ENCODE results near the gene GHITM. TPM values are rescaled to one million over a fixed set of nuclear protein-coding genes. Genes with fewer than 3 reads are reported as not detected.

The GHITM gene
- total and polyA plus RNA-seq, 2 of the 13 experiments (the other 11 are each of a cell fraction or from before 2014, with no cell fraction given), result 163 to 212 TPM

DNA sequence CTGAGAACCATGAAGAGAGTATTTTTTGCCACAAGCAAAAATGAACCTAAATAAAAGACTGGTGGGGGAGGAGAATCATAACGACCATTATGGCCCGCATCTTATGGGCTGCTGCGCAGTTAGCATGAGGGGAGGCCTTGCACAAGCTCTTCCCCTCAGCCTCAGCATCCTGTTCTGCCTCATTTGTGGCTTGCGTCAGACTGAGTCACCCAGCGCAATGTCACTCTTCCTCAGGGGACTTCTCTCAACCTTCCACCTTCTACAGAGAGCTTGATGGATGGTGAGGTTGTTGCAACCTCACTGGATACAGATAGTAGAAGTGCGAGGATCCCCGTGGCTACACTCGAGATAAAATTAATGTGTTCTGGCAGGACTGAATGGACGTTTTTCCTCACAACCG, 17.5 kb downstream of the GHITM start:
- H4K20me1 ChIP-seq (ENCODE audit: insufficient read depth, low read length), result no peaks in the 10 kb centered on the region
- in situ Hi-C loops (cut with HindIII; ENCODE audit: extremely low pct_ligation_motif_present, low pct_unique_long_range_greater_than_20kb) (no loop called here), intact Hi-C loops (cut with micrococcal nuclease; ENCODE audit: unreplicated experiment) (loop anchor here (1.0 kb wide), 1 partner anchor 8 kb away; no protein-coding TSS in a partner anchor)
- peaks cover 0 to under 1% of the 10 kb centered on the region in 2 experiments; a peak in 1 of 5 replicates for H3K27me3 ChIP-seq (ENCODE audit: control insufficient read depth in 1 of 2, insufficient read depth in 2 of 2, low read length in 2 of 2)
- no peaks in the 10 kb centered on the region for H3K79me2 ChIP-seq (ENCODE audit: insufficient read depth, low read length)
- ATAC-seq, result no peak
- CTCF ChIA-PET (ENCODE audit: low intra/inter-chr PET ratio, low total read pairs), result no interaction called here
- H3K9ac ChIP-seq (ENCODE audit: insufficient read depth, low read depth, low read length), result no peak overlapping the region
- TF ChIP-seq POLR2G (IDR thresholded peaks at IDR 0.05; ENCODE audit: low read depth, low read length), result peak; percentile 56; the same call in 1 of the 2 replicates
- TF ChIP-seq, protein P1, sequence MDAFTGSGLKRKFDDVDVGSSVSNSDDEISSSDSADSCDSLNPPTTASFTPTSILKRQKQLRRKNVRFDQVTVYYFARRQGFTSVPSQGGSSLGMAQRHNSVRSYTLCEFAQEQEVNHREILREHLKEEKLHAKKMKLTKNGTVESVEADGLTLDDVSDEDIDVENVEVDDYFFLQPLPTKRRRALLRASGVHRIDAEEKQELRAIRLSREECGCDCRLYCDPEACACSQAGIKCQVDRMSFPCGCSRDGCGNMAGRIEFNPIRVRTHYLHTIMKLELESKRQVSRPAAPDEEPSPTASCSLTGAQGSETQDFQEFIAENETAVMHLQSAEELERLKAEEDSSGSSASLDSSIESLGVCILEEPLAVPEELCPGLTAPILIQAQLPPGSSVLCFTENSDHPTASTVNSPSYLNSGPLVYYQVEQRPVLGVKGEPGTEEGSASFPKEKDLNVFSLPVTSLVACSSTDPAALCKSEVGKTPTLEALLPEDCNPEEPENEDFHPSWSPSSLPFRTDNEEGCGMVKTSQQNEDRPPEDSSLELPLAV (CRISPR knock-in tag; conservative IDR thresholded peaks at IDR 0.05; ENCODE audit: low read depth), result no peak
- TF ChIP-seq KDM2A (CRISPR knock-in tag; IDR thresholded peaks at IDR 0.05; ENCODE audit: borderline replicate concordance, low read depth), result peak; percentile 40; the same call in 1 of the 2 replicates
- TF ChIP-seq, protein P2, sequence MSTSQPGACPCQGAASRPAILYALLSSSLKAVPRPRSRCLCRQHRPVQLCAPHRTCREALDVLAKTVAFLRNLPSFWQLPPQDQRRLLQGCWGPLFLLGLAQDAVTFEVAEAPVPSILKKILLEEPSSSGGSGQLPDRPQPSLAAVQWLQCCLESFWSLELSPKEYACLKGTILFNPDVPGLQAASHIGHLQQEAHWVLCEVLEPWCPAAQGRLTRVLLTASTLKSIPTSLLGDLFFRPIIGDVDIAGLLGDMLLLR (CRISPR knock-in tag; IDR thresholded peaks at IDR 0.05), result no peak
- no peak for TF ChIP-seq ZBTB3 (CRISPR knock-in tag; IDR thresholded peaks at IDR 0.05; ENCODE audit: borderline replicate concordance, low read depth)
- TF ChIP-seq RBM22 (optimal IDR thresholded peaks at IDR 0.05; ENCODE audit: low read length), result peak; percentile 68
- TF ChIP-seq ZNF44 (CRISPR knock-in tag; IDR thresholded peaks at IDR 0.05), result no peak
- 0 out of 2 replicates have a peak, but pooled peaks have one; percentile 1 for TF ChIP-seq CEBPB (IDR thresholded peaks at IDR 0.05; ENCODE audit: borderline replicate concordance, low read depth, low read length)
- no peak for TF ChIP-seq KAT7 (CRISPR knock-in tag; IDR thresholded peaks at IDR 0.05; ENCODE audit: borderline replicate concordance)
- TF ChIP-seq ZNF570 (CRISPR knock-in tag; IDR thresholded peaks at IDR 0.05; ENCODE audit: borderline replicate concordance), result no peak
- no peak for TF ChIP-seq PRMT3 (CRISPR knock-in tag; IDR thresholded peaks at IDR 0.05; ENCODE audit: borderline replicate concordance, low read depth)
- TF ChIP-seq PAF1 (CRISPR knock-in tag; IDR thresholded peaks at IDR 0.05), result peak; percentile 45; the same call in 1 of the 2 replicates
- TF ChIP-seq ZNF563 (CRISPR knock-in tag; IDR thresholded peaks at IDR 0.05), result no peak
- TF ChIP-seq FOSL2 (CRISPR knock-in tag; IDR thresholded peaks at IDR 0.05), result 0 out of 2 replicates have a peak, but pooled peaks have one; percentile 30
- TF ChIP-seq RXRA (CRISPR knock-in tag; IDR thresholded peaks at IDR 0.05), result no peak
- H2AFZ ChIP-seq (ENCODE audit: low read length), result no peak overlapping the region
- POLR2A ChIA-PET, result no interaction called here
- H3K27ac ChIP-seq (ENCODE audit: extremely low read length, insufficient read depth, low read length), result no peak overlapping the region
- no peak overlapping the region for H3K4me2 ChIP-seq (ENCODE audit: low read depth, low read length)
- 0 out of 2 replicates have a peak, but pooled peaks cover 10% of the 10 kb centered on the region for H3K4me1 ChIP-seq (ENCODE audit: insufficient read depth, low read length)
- H3K36me3 ChIP-seq (replicated peaks in 1 of 2; ENCODE audit: control insufficient read depth in 1 of 2, insufficient read depth in 2 of 2, low read length in 2 of 2), result peaks cover 2 to 12% of the 10 kb centered on the region in 2 experiments; a peak in 3 of 5 replicates
- WGBS (ENCODE audit: low lambda C conversion rate), result 87% methylated on average over 10 of the region's 10 CpGs
- DNase-seq (ENCODE audit: low spot score), result no peak
- H3K9me3 ChIP-seq (ENCODE audit: low read length), result no peaks in the 10 kb centered on the region
- BruUV-seq (replicated peaks), result no TSS peak
- FAIRE-seq, result no peak
- no peak overlapping the region for H3K4me3 ChIP-seq (replicated peaks in 1 of 3; ENCODE audit: insufficient read depth in 1 of 3, low read depth in 2 of 3, low read length in 3 of 3)

Data from HepG2 (cell line).